HepG2 (cell line): Measurements from ENCODE around the gene TCOF1. TPM values are rescaled to one million over a fixed set of nuclear protein-coding genes. Genes with fewer than 3 reads are reported as not detected.

Experiments used
- ATF1 ChIP-seq: IDR thresholded peaks from 2 replicates; pipeline ENCODE4 v1.6.1; 2016; ENCODE audit warnings: mild to moderate bottlenecking, control low read depth
- FOXA1 ChIP-seq, 2 experiments: fragments of 450-650 bp in 1 of 2; sonication (generic) in 1 of 2; formaldehyde crosslinking in 1 of 2; IDR thresholded peaks; 2 replicates each; pipeline versions ENCODE4 v1.4.0 to v1.6.1; 2016 to 2020; ENCODE audit warnings: missing genetic modification reagents in 1 of 2
- FOXK1 ChIP-seq: sonication (generic); formaldehyde crosslinking; IDR thresholded peaks from 2 replicates; pipeline ENCODE4 v1.4.0; 2020; ENCODE audit warnings: low read depth, missing genetic modification reagents, borderline replicate concordance
- HBP1 ChIP-seq: IDR thresholded peaks from 2 replicates; pipeline ENCODE4 v1.6.1; 2016; ENCODE audit warnings: low read depth, control low read depth
- KLF12 ChIP-seq: sonication (generic); formaldehyde crosslinking; IDR thresholded peaks from 2 replicates; pipeline ENCODE4 v1.4.0; 2020; ENCODE audit warnings: missing genetic modification reagents, borderline replicate concordance
- MAFK ChIP-seq, 2 experiments: IDR thresholded peaks in 1 of 2; conservative IDR thresholded peaks in 1 of 2; 2 replicates each; pipeline ENCODE4 v1.6.1; 2011; ENCODE audit warnings: improper control_type of control experiment in 2 of 2, low read length in 2 of 2
- NFE2 ChIP-seq: sonication (generic); formaldehyde crosslinking; IDR thresholded peaks from 2 replicates; pipeline ENCODE4 v1.4.0; 2020; ENCODE audit warnings: missing genetic modification reagents
- PCBP1 ChIP-seq: fragments of 200-400 bp; formaldehyde crosslinking; IDR thresholded peaks from 2 replicates; pipeline ENCODE4 v1.6.1; 2017; ENCODE audit warnings: mild to moderate bottlenecking, low read depth, low read length, borderline replicate concordance
- POLR2AphosphoS5 ChIP-seq: IDR thresholded peaks from 2 replicates; pipeline ENCODE4 v1.6.1; 2012; ENCODE audit warnings: low read depth, low read length
- POLR2G ChIP-seq: fragments of 200-400 bp; formaldehyde crosslinking; IDR thresholded peaks from 2 replicates; pipeline ENCODE4 v1.6.1; 2018; ENCODE audit warnings: mild to moderate bottlenecking, low read depth, low read length, moderate library complexity
- RFX5 ChIP-seq: IDR thresholded peaks from 2 replicates; pipeline ENCODE4 v1.6.1; 2011; ENCODE audit warnings: low read depth, low read length, improper control_type of control experiment
- SRF ChIP-seq: IDR thresholded peaks from 2 replicates; pipeline ENCODE4 v1.6.1; 2011; ENCODE audit warnings: mild to moderate bottlenecking, low read depth, low read length, moderate library complexity
- ZBTB38 ChIP-seq: sonication (generic); formaldehyde crosslinking; IDR thresholded peaks from 2 replicates; pipeline ENCODE4 v1.5.1; 2020; ENCODE audit warnings: mild to moderate bottlenecking, missing genetic modification reagents
- ZNF414 ChIP-seq: sonication (generic); formaldehyde crosslinking; IDR thresholded peaks from 2 replicates; pipeline ENCODE4 v1.5.0; 2020; ENCODE audit warnings: missing genetic modification reagents
- ZNF567 ChIP-seq: sonication (generic); formaldehyde crosslinking; IDR thresholded peaks from 2 replicates; pipeline ENCODE4 v1.8.1; 2023; ENCODE audit warnings: mild to moderate bottlenecking, missing genetic modification reagents, borderline replicate concordance
- ZNF569 ChIP-seq: sonication (generic); formaldehyde crosslinking; IDR thresholded peaks from 2 replicates; pipeline ENCODE4 v1.5.0; 2020; ENCODE audit warnings: mild to moderate bottlenecking, missing genetic modification reagents, moderate library complexity, borderline replicate concordance
- ZNF644 ChIP-seq: IDR thresholded peaks from 2 replicates; pipeline ENCODE4 v1.6.1; 2016; ENCODE audit warnings: low read depth
- ZNF7 ChIP-seq: IDR thresholded peaks from 2 replicates; pipeline ENCODE4 v1.6.1; 2016; ENCODE audit warnings: missing biosample characterization, missing genetic modification reagents
- ZNF746 ChIP-seq: sonication (generic); formaldehyde crosslinking; IDR thresholded peaks from 2 replicates; pipeline ENCODE4 v1.8.0; 2022; ENCODE audit warnings: mild to moderate bottlenecking, missing genetic modification reagents
- ZNF773 ChIP-seq: sonication (generic); formaldehyde crosslinking; IDR thresholded peaks from 2 replicates; pipeline ENCODE4 v1.4.0; 2020; ENCODE audit warnings: missing genetic modification reagents, borderline replicate concordance
- ZNF788 ChIP-seq: sonication (generic); formaldehyde crosslinking; IDR thresholded peaks from 2 replicates; pipeline ENCODE4 v1.5.0; 2020; ENCODE audit warnings: mild to moderate bottlenecking, missing genetic modification reagents, borderline replicate concordance
- ZNF883 ChIP-seq: sonication (generic); formaldehyde crosslinking; IDR thresholded peaks from 2 replicates; pipeline ENCODE4 v1.5.1; 2020; ENCODE audit warnings: mild to moderate bottlenecking, missing genetic modification reagents; ENCODE audit errors: not compliant biosample characterization
- ZSCAN30 ChIP-seq: sonication (generic); formaldehyde crosslinking; IDR thresholded peaks from 2 replicates; pipeline ENCODE4 v1.5.0; 2020; ENCODE audit warnings: mild to moderate bottlenecking, missing genetic modification reagents
- ZUFSP ChIP-seq: sonication (generic); formaldehyde crosslinking; IDR thresholded peaks from 2 replicates; pipeline ENCODE4 v1.9.0; 2021; ENCODE audit warnings: missing genetic modification reagents, mild to moderate bottlenecking, borderline replicate concordance
- polyA plus RNA-seq, 8 experiments: library from polyadenylated mRNA; depleted of rRNA in 3 of 8; stranded (reverse) in 7 of 8; unstranded in 1 of 8; fragments of >200 nt; fragmentation: Illumina TruSeq in 4 of 8; extraction: Trizol in 4 of 8; gene quantifications; 2 replicates each; pipeline versions ENCODE4 v1.2.1 to v1.2.3, GENCODE V29; 2011 to 2016; ENCODE audit warnings: low read depth in 4 of 8, missing spikeins in 1 of 8, mixed read lengths in 1 of 8; ENCODE audit not compliant: insufficient read depth in 1 of 8
- total RNA-seq, 5 experiments: library from RNA; depleted of rRNA; stranded (reverse); fragments of >200 nt; fragmentation: Illumina TruSeq; extraction: Trizol; gene quantifications; 2 replicates each; pipeline ENCODE4 v1.2.3, GENCODE V29; 2016; ENCODE audit warnings: low read depth in 1 of 5
- TF ChIP-seq, protein P1 (sequence below): sonication (generic); formaldehyde crosslinking; IDR thresholded peaks from 2 replicates; pipeline ENCODE4 v1.9.0; 2021; ENCODE audit warnings: missing genetic modification reagents, borderline replicate concordance

The TCOF1 gene
- total and polyA plus RNA-seq, 2 of the 13 experiments (the other 11 are each of a cell fraction or from before 2014, with no cell fraction given): 10.1 to 41.6 TPM

DNA sequence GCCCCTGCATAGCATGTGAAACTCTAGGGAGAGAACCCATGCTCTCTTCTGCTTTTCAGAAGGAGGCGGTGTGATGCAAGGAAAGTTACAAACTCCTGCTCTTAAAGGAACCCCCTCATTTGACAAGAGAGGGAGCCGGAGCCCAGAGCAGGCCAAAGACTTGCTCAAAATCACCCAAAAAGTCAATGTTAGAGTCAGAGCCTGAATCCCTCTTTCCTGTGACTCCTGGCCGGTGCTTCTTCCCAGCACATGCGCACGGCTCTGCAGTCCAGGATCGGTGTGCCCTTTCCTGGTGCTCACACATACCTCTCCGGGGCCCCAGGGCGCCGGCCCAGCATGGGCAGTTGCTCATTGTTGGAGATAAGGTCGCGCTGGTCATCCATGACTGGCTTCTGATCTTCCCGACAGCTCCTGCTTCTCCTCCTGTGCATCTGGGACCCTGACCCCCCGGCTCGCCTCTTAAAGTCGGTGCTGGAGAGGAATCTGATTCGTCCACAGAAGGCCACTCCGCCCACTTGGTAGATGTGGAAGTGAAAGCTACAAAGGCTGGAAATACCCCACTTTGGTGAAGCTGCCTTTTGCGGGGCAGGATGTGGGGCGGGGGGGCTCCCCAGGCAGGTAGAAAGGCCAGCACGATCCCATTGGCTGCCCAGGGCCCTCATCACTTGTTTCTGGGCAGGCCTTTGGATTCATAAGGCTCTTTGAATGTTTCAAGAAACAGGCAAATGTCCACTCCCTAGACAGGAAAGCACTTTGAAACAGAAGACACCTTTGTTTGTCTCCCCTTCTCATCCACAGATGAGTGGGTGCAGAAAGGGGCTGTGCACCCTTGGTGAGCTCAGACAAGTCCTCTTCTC, 55.0 kb downstream of the TCOF1 start, which contains the start of gene CD74 (continued):
- TF ChIP-seq ZNF414 (0 out of 2 replicates have a peak, but pooled peaks have one; percentile 74), ZUFSP (CRISPR knock-in tag) (no peak), ZNF644 (CRISPR knock-in tag) (no peak), ZNF7 (CRISPR knock-in tag) (no peak), ZBTB38 (CRISPR knock-in tag) (no peak), ZNF788 (CRISPR knock-in tag) (no peak; the same call in 1 of the 2 replicates), ZNF746 (no peak; the same call in 1 of the 2 replicates), RFX5 (peak; percentile 99), ZNF883 (peak; percentile 51), ZNF773 (CRISPR knock-in tag) (no peak), HBP1 (CRISPR knock-in tag) (no peak), ZNF567 (CRISPR knock-in tag) (no peak), ATF1 (CRISPR knock-in tag) (peak; percentile 96), KLF12 (CRISPR knock-in tag) (0 out of 2 replicates have a peak, but pooled peaks have one; percentile 28), ZSCAN30 (CRISPR knock-in tag) (0 out of 2 replicates have a peak, but pooled peaks have one; percentile 16), POLR2G (peak; percentile 91), NFE2 (CRISPR knock-in tag) (no peak), SRF (0 out of 2 replicates have a peak, but pooled peaks have one; percentile 20), PCBP1 (no peak), FOXK1 (CRISPR knock-in tag) (no peak), MAFK (conservative IDR thresholded peaks at IDR 0.05 in 1 of 2, IDR thresholded peaks at IDR 0.05 in 1 of 2; ENCODE audit: low read length in 2 of 2) (no peak), FOXA1 (IDR thresholded peaks at IDR 0.05) (no peak), FOXA1 (CRISPR knock-in tag; IDR thresholded peaks at IDR 0.05) (0 out of 2 replicates have a peak, but pooled peaks have one; percentile 7), ZNF569 (CRISPR knock-in tag) (no peak), POLR2AphosphoS5 (peak; percentile 93)
- TF ChIP-seq, protein P1, sequence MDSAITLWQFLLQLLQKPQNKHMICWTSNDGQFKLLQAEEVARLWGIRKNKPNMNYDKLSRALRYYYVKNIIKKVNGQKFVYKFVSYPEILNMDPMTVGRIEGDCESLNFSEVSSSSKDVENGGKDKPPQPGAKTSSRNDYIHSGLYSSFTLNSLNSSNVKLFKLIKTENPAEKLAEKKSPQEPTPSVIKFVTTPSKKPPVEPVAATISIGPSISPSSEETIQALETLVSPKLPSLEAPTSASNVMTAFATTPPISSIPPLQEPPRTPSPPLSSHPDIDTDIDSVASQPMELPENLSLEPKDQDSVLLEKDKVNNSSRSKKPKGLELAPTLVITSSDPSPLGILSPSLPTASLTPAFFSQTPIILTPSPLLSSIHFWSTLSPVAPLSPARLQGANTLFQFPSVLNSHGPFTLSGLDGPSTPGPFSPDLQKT (CRISPR knock-in tag): no peak
